ENCODE measurements around the gene PREPL.

The PREPL gene

GRCh38 chr2:44291281-44292248 is 69.7 kb downstream of the PREPL start:
- TF ChIP-seq, protein P1, sequence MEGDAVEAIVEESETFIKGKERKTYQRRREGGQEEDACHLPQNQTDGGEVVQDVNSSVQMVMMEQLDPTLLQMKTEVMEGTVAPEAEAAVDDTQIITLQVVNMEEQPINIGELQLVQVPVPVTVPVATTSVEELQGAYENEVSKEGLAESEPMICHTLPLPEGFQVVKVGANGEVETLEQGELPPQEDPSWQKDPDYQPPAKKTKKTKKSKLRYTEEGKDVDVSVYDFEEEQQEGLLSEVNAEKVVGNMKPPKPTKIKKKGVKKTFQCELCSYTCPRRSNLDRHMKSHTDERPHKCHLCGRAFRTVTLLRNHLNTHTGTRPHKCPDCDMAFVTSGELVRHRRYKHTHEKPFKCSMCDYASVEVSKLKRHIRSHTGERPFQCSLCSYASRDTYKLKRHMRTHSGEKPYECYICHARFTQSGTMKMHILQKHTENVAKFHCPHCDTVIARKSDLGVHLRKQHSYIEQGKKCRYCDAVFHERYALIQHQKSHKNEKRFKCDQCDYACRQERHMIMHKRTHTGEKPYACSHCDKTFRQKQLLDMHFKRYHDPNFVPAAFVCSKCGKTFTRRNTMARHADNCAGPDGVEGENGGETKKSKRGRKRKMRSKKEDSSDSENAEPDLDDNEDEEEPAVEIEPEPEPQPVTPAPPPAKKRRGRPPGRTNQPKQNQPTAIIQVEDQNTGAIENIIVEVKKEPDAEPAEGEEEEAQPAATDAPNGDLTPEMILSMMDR (IDR thresholded peaks at IDR 0.05; ENCODE audit: low read depth, low read length, missing control alignments): peak; percentile 67
- no peak overlapping the region for H3K4me3 ChIP-seq (replicated peaks; ENCODE audit: low read depth, low read length)
- DNase-seq (ENCODE audit: extremely low read depth, low read depth): peak; percentile 45

DNA sequence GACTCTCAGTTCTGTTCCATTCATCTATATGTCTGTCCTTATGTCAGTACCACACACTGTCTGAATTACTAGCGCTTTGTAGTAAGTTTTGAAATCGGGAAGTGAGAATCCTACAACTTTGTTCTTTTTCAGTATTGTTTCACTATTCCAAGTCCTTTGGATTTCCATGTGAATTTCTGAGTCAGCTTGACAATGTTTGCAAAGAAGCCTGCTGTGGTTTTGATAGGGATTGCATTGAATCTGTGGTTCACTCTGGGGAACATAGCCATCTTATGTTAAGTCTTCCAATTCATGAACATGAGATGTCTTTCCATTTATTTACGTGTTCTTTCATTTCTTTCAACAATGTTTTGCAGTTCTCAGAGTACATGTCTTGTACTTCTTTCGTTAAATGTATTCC is 71.0 kb downstream of the PREPL start:
- DNase-seq (ENCODE audit: extremely low read depth, low read depth): no peak
- H3K4me3 ChIP-seq (replicated peaks; ENCODE audit: low read depth, low read length): no peak overlapping the region
- TF ChIP-seq, protein P1 (IDR thresholded peaks at IDR 0.05; ENCODE audit: low read depth, low read length, missing control alignments): no peak

- TF ChIP-seq, protein P1 (IDR thresholded peaks at IDR 0.05; ENCODE audit: low read depth, low read length, missing control alignments): no peak
- DNase-seq (ENCODE audit: extremely low read depth, low read depth): no peak
- H3K4me3 ChIP-seq (replicated peaks; ENCODE audit: low read depth, low read length): no peak overlapping the region
These were observed 74.2 kb downstream of the PREPL start for GRCh38 chr2:44286884-44287638.

GRCh38 chr2:44286119-44286883 is 75.0 kb downstream of the PREPL start:
- DNase-seq (ENCODE audit: extremely low read depth, low read depth): no peak
- no peak overlapping the region for H3K4me3 ChIP-seq (replicated peaks; ENCODE audit: low read depth, low read length)
- TF ChIP-seq, protein P1 (IDR thresholded peaks at IDR 0.05; ENCODE audit: low read depth, low read length, missing control alignments): no peak

DNA sequence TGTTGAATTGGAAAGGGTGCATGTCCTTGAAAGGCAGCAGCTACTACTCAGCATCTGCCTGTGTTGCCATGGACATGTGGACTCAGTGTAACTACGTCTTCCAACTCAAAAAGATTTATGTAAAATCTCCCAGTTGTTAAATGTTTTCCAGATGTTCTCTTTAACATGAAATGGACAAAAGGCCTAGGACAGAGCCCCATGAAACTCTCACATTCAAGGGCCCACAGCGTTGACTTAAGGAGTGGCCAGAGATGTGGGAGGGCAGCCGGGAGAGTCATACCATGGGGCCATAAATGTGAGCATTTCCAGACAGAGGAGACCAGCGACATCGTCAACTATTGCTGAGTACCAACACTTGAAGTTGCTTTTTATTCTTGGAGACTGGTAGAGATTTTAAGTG is 76.1 kb downstream of the PREPL start:
- DNase-seq (ENCODE audit: extremely low read depth, low read depth): peak; percentile 27
- TF ChIP-seq, protein P1 (IDR thresholded peaks at IDR 0.05; ENCODE audit: low read depth, low read length, missing control alignments): no peak
- H3K4me3 ChIP-seq (replicated peaks; ENCODE audit: low read depth, low read length): no peak overlapping the region

GRCh38 chr2:44283116-44283666 is 78.1 kb downstream of the PREPL start:
- H3K4me3 ChIP-seq (replicated peaks; ENCODE audit: low read depth, low read length): no peak overlapping the region
- no peak for DNase-seq (ENCODE audit: extremely low read depth, low read depth)
- TF ChIP-seq, protein P1 (IDR thresholded peaks at IDR 0.05; ENCODE audit: low read depth, low read length, missing control alignments): no peak

Data from HFF-Myc (cell line).